ENCODE results near the gene HERC3.

Gene HERC3

GRCh38 chr4:88591787-88592599 is at the start of gene HERC3:
Gene HERC3 (plus strand): TSS chr4:88592480. CDS start chr4:88605824, 13,344 bp downstream.
- peak; percentile 5; the same call in 1 of the 2 replicates for TF ChIP-seq CTCF (conservative IDR thresholded peaks at IDR 0.05)
- H3K27ac ChIP-seq: peak within 1 kb of the TSS; percentile 93

- no peak overlapping the region for H3K27ac ChIP-seq
- no peak for TF ChIP-seq CTCF (conservative IDR thresholded peaks at IDR 0.05)
These were observed 42.5 kb upstream of the HERC3 start for GRCh38 chr4:88549815-88550214.

GRCh38 chr4:88567591-88567990 is 24.7 kb upstream of the HERC3 start:
- H3K27ac ChIP-seq: no peak overlapping the region
- no peak for TF ChIP-seq CTCF (conservative IDR thresholded peaks at IDR 0.05)

GRCh38 chr4:88570001-88570400 is 22.3 kb upstream of the HERC3 start:
- H3K27ac ChIP-seq: no peak overlapping the region
- TF ChIP-seq CTCF (conservative IDR thresholded peaks at IDR 0.05): no peak

- H3K27ac ChIP-seq: no peak overlapping the region
- no peak for TF ChIP-seq CTCF (conservative IDR thresholded peaks at IDR 0.05)
These were observed 18.9 kb upstream of the HERC3 start for GRCh38 chr4:88573276-88573980.

GRCh38 chr4:88573995-88574394 is 18.3 kb upstream of the HERC3 start:
- no peak overlapping the region for H3K27ac ChIP-seq
- no peak for TF ChIP-seq CTCF (conservative IDR thresholded peaks at IDR 0.05)

GRCh38 chr4:88575186-88575585 is 17.1 kb upstream of the HERC3 start:
- no peak overlapping the region for H3K27ac ChIP-seq
- no peak for TF ChIP-seq CTCF (conservative IDR thresholded peaks at IDR 0.05)

Measured in VCaP (cell line).